DMS53 treated with DMSO at 0.1 percent for 48 hours (cell line): ENCODE results near the gene TBC1D22A.

Experiments used
- DNase-seq: peaks from one replicate; lab custom pipeline; 2025; ENCODE audit not compliant: unreplicated experiment; lab: John Stamatoyannopoulos, UW

Gene TBC1D22A

DNA sequence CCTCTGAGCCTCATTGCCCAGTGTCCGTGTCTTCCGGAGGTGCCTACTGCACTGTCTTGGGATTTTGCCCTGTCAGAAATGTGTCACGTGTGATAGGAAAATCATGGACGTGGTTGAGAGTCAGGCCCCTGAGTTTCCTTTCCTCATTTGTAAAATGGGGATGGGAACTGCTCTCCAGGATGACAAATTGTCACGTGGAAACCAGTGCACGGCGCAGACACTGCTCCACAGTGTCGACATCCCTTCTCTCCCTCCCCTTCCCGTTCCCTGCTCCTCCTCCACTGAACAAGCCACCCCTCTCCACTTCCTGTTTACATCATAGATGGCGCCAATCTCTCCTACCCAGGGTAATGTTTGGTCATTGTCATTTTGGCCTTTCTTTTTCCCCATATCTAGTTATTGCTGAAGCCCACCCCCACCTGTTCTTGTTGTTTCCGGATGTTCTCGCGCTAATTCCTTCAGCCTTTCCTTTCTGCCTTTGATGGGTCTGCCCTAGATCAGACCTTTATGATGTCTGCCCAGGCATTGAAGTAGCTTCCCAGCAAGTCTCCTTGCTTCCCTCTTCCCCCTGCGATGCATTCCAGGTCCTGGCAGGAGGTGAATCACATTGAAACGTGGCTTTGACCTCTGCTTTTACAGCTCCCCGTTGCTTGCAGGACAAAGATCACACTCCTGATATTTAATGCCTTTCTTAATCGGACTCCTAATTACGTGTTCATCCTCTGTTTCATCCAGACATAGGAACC, 91.8 kb downstream of the TBC1D22A start:
- DNase-seq = no peak

DNA sequence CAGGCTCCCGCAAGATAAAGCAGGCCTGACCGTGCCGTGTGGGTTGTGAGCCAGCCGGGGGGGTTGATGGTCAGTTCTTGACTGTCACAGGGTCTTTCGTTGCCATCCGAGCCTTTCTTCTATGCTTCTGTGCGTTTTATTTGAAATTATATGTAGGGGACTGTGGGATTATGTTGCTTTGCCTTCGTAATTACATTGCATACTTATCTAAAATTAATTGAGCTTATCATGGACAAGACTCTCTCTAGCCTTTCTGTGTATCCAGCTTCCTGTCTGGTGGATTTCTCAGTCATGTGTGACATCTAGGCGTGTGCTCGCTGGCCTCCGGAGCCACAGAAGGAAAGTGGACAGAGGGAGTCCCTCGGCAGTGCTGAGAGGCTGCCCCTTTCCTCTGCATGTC, 93.2 kb downstream of the TBC1D22A start:
- no peak for DNase-seq

DNA sequence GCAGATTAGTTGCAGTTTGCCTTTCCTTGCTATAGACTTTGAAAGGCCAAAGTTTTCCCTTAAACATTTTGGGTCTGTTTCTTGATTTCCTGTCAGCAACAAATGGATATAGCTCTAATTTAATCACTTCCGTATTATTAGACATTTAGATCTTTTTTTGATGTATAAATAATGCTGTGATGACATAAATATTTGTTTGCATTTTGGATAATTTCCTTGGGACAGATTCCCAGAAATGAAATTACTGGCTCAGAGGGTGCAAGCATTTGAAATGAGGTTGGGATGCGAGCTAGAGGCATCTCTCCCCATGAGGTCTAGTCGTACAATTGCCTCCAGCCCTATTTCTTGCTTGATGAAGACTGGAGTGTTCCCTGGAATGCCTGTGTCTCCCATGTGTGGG, 94.2 kb downstream of the TBC1D22A start:
- DNase-seq = no peak

DNA sequence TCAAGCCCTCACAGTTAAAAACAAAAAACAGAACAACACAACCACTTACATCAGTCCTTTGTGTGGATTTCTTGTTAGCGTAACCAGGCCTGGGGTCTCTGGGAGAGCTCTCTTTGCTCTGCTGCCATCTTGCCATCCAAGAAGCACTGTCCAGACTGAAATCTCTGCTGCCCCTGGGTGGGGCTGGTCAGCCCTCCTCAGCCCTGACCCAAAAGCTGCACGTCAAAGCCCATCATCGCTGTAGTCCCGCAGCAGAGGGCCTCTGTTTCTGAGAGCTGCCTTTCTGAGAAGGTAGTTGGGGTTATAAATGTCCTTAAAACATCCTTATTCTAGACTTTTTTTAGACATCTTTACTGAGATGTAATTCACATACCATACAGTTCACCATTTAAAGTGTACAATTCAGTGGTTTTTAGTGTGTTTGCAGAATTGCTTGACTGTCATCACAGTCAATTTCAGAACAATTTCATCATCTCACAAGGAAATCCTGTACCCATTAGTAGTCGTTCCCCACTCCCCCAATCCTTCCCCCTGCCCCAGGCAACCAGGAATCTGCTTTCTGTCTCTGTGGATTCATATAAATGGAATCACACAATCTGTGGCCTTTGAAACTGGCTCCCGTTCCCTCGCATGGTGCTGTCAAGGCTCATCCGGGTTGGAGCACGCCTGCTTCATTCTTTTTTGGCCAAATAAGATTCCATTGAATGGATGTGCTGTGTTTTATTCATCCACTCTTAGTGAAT, 94.9 kb downstream of the TBC1D22A start:
- DNase-seq = no peak

DNA sequence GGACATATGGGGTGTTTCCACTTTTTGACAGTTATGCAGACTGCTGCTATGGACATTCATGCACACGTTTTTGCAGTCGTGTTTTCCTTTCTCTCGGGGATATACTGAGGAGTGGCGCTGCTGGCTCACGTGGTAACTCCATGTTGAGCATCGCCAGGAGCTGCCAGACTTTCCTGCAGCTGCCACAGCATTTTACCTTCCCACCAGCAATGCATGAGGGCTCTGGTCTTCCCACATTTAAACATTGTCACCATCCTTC, 95.4 kb downstream of the TBC1D22A start:
- no peak for DNase-seq

DNA sequence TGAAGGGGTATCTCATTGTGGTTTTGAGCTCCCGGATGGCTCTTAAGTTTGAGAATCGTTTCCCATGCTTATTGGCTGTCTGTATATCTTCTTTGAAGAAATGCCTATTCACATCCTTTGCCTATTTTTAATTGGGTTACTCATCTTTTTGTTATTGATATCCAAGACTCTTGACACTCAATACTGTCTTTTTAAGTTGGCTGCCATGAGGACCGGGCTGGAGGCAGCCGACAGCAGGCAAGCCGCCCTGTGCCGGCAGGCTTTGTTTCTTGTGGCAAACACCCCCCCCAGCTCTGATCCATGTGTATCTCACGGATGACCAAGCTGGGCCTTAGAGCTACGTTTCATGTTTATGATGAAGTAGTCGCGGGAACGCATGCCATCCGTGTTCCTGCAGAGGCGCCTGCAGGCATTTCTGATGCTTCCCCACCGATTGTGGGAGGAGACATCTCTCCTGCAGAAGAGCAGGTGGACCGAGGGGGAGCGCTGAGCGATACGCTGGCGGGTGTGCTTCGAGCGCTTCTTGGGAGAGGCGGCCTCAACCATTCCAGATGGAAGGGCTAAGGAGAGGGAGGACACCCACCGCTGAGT, 95.8 kb downstream of the TBC1D22A start:
- no peak for DNase-seq

DNA sequence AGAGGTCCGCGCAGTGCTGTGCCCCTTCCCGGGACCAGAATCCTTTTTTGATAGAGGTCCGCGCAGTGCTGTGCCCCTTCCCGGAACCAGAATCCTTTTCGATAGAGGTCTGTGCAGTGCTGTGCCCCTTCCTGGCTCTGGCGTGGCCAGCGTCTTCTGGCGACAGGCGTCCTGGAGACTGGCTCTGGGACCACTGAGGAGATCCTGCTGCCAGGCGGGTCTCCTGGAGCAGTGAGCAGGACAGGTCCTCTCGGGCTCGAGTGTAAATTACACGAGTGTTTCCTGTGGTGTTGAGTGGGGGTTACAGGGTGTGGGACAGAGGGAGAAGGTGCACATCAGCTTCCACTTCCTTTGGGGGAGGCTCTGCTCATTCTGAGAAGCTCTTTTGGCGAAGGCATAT, 98.1 kb downstream of the TBC1D22A start:
- no peak for DNase-seq

DNA sequence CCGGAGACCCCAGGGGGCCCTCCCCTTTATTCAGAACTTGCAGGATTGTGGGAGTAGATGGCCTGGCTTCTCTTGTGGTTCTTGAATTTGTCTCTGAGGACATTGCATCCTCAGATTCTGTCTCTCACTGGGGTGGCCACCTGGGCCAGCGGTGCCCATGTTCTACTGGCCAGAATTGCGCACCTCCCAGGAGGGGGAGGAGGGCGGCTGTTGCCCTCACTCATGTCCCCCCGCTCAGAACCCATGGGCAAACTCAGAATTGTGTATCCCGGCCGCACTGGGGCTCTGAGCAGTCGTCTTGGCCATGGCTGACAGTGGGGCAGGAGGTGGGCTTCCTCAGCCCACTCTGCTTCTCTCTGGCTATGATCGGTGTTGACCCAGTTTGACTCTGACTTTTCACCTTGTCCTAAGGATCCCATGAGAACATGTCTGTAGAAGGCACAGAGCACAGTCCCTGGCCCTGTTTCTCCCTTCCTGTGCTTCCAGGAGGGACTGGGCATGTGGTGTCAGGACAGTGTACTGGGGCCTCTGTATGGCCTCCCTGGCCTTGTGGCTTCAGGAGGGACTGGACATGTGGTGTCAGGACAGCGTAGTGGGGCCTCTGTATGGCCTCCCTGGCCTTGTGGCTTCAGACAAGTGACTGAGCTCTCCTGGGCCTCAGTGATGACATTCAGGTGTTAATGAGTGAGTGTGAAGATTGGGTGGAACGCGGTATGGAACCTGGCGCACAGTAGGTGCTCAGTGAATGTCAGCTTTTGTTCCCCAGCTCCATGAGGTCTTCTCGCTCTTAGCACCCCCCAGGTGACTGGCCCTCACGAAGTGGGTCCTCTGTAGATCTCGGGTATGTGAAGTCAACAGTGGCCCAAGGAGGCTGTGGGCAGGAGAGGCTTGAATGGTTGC, 99.3 kb downstream of the TBC1D22A start:
- DNase-seq = no peak

DNA sequence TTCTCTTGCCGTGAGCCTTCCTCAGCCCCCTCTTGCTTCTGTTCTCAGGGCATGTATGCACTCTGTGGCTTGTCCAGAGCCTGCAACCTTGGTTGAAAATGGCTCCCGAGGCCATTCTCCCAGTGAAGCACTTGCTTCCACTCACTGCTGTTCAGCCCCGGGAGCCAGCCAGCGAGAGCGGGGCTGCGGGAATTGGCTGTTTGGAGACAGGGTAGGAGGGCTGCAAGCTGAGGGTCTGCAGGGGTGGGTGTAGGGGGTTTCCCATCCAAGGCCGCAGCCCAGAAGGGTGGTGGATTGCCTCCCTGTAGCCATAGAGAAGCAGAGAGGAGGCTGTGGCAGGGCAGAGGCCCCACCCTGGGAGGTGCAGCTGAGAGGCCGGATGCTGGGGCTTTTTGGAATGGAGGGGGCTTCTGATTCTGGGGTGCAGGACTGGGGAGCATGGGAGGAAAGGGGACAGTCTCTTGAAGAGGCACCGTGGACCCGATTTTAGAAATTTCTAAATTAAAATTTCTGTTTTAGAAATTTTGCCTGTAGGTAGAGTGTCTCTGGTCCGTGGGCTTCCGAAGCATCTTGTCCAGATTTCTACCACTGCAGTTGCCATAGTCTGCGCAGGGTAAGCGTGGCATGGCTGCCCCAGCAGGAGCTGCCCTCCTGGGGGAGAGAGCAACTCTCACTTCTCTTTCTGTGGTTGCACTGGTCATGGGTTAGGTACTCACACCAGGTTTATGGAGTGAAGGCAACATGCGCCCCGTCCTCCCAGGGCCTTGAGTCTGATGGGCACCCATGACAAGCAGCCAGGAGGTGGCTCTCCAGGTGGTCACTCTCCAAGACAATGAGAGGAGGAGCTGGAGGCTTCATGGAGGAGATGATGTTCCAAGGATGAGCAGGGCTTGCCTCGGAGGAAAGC, 100.2 kb downstream of the TBC1D22A start:
- DNase-seq = no peak

DNA sequence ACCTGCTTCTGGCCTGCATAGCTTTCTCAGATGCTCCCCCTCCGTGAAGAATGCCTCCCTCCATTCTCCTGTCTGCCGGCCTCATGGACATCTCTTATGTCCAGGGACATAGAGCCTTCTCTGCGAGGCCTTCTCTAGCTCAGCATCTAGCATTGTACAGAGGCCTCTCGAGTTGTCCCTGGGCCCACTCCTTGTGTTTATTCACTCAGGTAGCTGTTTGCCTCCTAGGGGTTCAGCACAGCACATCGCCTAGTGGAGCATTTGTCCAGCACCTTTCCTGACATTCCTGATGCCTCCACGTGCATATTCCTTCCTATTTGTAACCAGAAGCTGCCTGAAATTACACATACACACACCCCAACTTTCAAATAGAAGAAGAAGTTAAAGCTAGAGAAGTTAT, 101.3 kb downstream of the TBC1D22A start:
- no peak for DNase-seq

DNA sequence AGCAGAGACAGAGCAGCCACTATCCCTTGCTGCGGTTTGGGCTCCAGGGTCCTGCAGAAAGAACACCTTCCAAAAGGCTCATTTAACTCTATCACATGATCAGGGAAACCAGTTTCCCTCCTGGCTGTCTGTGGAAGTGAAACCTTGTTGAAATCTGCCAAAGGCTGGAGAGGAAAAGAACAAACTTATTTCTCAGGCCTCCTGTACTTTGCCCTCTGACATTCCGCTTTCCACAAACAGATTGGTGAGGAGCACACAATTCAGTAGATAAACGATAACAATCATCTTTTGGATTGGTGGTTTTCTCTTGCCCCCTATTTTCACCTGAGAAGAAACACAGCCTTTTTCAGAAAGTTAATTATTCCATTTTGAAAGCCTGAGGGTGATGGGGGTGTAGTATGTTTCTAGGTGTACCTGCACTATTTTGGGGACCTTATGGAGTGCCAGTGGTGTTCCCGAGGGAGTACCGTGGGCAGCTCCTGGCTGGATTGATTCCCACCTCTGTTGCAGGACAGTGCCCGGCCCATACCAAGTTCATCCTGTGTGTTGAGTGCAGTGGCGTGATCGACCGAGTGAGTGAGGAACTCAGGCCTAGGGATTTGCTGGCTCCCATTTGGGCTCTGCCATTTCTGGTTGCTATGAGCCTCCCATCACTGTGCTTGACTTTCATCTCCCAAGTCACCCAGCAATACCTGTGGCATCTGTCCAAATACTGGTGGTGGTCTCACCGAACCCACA, 102.0 kb downstream of the TBC1D22A start:
- DNase-seq = no peak

DNA sequence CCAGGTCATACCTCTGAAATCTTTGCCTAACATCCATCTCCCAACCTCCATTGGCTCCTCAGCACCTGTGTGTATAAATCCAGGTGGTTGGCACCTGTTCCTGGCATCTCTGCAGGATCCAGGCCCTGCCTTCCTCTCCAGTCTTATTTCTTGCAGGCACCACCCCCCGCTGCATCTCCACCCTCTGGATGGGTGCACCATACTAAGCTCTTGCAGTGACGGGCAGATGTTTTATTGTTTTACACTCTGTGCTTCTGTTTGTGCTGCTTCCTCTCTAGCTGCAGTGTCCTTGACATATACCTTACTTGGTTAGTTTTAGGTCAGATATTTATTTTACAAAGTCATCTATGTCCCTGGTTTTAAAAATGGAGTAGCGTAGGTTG, 102.6 kb downstream of the TBC1D22A start:
- DNase-seq = no peak

DNA sequence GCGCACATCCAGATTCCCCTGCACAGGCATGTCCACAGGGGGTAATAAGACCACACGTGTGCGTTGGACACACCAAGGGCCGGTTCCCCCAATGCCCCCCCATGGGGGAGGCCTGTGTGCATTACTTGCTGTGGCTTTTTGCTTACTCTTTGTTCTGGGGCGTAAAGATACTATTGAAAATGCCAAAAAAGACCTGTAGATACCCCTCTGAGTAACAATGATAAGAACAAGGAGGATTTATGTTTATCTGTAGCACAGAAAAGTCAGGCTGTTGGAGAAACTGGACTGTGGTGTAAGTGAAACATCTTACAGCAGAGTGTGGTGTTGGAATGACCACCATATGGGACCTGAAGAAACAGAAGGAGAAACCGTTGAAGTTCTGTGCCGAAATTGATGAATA, 103.2 kb downstream of the TBC1D22A start:
- DNase-seq = no peak

DNA sequence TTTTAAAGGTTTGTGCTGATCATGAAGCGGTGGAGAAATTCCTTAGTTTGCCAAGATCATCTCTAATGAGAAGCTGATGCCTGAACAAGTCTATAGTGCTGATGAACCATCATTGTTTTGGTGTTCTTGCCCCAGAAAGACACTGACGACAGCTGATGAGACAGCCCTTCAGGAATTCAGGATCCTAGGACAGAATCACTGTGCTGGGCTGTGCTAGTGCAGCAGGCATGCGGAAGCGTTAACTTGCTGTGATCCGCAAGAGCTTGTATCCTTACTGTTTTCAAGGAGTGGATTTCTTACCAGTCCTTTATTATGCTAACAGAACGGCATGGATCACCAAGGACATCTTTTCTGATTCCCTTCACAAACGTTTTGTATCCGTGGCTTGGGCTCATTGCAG, 104.1 kb downstream of the TBC1D22A start:
- DNase-seq = no peak

DNA sequence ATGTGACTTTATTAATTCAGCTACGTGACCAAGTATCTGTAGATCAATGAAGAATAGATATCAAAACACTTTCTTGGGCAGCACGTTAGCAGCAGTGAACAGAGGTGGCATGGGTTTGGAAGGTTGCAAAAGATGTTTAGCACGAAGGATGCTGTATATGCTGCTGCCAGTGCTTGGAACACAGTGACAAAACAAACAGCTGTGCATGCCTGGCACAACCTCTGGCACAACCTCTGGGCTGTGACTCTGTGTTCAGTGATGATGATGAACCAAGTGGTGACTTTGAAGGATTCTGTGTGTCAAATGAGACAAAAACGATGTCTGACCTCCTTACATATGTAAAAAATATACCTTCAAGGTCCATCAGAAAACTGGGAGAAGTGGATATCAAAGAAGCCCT, 104.7 kb downstream of the TBC1D22A start:
- DNase-seq = no peak

DNA sequence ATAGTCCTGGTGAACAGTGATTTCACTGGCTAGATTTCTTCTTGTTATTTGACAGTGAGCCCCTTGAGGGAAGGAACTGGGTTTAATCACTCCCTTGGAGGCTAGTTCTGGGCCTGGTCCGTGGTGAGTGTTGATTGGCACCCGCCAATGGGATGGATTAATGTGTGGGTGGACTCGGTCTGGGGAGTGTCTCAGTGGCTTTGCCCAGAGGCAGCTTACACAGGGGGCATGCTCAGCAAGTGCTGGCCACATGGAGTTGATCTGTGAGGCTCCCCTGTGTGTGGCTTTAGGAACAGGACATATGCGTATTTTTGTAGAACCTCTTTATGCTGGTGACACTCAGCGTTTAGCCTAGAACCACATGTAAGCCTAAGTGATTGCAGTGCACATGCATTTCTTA, 106.9 kb downstream of the TBC1D22A start:
- no peak for DNase-seq

DNA sequence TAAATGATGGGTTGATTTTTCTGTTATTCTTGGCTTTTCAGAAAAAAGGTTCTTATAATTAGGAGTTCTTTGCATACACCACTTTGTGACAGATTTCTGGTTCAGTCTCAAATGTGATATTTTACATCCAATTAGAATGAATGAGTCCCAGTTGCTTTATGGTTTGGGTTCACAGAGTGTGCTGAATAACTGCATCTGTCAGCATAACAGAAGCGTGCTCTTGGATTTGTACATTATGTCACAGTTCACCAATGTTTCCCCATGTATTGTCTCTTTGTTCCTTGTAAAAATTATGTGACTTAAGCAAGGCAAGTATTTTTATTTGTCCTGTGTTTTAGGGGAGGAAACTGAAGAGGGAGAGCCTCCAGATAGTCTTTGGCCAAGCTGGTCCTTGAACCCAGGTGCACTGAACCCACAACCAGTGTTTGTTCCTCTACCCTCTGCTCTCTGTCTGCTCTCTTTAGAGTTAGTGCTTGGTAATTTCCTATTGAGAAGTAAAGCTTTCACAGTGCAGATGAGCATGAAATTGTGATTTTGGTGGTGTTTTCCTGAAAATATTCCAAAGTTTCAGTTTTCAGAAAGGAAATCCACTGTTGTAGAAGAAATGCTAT, 107.5 kb downstream of the TBC1D22A start:
- no peak for DNase-seq

DNA sequence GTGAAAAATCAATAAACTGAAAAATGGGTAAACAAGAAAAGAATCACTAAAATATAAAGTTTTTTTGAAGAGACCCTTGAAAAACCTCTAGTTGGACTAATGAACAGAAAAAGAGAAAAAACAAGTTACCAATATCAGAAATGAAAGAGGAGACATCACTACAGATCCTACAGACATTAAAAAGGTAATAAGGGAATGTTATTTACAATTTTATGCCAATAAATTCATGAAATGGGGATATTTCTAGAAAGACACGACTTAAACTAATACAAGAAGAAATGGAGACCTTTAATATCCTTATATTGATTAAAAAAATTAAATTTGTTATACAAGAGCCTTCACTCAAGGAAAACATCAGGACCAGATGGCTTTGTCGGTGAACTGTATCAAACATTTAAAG, 109.4 kb downstream of the TBC1D22A start:
- no peak for DNase-seq

DNA sequence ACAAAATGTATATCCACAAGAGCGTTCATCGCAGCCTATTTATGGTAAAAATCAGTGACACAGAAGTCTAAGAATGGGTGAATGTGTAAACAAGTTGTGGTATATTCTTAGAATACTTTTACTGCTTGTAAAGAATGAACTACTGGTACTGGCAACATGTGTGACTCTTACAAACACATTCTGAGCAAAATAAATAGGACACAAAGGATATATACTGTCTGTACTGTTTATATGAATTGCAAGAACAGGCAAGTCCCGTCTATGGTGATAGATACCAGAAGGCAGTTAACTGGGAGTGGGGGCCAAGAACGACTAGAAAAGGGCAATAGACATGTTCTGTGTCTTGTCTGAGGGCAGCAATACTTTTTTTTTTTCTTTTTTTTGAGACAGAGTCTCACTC, 112.6 kb downstream of the TBC1D22A start:
- DNase-seq = no peak
